ENCODE measurements around the gene LYPD6B.

DNA sequence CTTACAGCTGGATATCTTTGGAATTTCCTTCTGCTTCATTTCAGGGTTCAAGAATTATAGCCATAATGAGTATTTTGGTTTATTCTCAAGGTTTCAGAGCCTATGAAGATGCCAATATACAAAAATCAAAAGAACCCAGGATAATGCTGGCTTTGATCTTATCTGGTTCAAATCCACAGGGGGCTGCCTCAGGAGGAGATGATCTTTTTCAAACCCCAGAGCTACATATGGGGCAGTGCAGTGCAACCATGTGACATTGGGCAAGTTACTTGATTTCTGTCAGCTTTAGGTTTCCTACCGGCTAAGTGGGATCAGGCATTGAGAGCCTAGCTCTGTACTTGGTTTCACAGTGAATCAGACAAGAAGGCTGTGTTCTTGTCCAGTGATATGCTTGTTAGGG is 23.0 kb upstream of the LYPD6B start:
- TF ChIP-seq, protein P1, sequence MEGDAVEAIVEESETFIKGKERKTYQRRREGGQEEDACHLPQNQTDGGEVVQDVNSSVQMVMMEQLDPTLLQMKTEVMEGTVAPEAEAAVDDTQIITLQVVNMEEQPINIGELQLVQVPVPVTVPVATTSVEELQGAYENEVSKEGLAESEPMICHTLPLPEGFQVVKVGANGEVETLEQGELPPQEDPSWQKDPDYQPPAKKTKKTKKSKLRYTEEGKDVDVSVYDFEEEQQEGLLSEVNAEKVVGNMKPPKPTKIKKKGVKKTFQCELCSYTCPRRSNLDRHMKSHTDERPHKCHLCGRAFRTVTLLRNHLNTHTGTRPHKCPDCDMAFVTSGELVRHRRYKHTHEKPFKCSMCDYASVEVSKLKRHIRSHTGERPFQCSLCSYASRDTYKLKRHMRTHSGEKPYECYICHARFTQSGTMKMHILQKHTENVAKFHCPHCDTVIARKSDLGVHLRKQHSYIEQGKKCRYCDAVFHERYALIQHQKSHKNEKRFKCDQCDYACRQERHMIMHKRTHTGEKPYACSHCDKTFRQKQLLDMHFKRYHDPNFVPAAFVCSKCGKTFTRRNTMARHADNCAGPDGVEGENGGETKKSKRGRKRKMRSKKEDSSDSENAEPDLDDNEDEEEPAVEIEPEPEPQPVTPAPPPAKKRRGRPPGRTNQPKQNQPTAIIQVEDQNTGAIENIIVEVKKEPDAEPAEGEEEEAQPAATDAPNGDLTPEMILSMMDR (IDR thresholded peaks at IDR 0.05) = no peak
- TF ChIP-seq MXI1 (IDR thresholded peaks at IDR 0.05; ENCODE audit: low read depth, low read length) (no peak), SMC3 (IDR thresholded peaks at IDR 0.05; ENCODE audit: low read depth, low read length) (no peak)
- TF ChIP-seq, protein P2, sequence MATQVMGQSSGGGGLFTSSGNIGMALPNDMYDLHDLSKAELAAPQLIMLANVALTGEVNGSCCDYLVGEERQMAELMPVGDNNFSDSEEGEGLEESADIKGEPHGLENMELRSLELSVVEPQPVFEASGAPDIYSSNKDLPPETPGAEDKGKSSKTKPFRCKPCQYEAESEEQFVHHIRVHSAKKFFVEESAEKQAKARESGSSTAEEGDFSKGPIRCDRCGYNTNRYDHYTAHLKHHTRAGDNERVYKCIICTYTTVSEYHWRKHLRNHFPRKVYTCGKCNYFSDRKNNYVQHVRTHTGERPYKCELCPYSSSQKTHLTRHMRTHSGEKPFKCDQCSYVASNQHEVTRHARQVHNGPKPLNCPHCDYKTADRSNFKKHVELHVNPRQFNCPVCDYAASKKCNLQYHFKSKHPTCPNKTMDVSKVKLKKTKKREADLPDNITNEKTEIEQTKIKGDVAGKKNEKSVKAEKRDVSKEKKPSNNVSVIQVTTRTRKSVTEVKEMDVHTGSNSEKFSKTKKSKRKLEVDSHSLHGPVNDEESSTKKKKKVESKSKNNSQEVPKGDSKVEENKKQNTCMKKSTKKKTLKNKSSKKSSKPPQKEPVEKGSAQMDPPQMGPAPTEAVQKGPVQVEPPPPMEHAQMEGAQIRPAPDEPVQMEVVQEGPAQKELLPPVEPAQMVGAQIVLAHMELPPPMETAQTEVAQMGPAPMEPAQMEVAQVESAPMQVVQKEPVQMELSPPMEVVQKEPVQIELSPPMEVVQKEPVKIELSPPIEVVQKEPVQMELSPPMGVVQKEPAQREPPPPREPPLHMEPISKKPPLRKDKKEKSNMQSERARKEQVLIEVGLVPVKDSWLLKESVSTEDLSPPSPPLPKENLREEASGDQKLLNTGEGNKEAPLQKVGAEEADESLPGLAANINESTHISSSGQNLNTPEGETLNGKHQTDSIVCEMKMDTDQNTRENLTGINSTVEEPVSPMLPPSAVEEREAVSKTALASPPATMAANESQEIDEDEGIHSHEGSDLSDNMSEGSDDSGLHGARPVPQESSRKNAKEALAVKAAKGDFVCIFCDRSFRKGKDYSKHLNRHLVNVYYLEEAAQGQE (IDR thresholded peaks at IDR 0.05; ENCODE audit: low read depth, low read length) = no peak
- TF ChIP-seq, protein P3, sequence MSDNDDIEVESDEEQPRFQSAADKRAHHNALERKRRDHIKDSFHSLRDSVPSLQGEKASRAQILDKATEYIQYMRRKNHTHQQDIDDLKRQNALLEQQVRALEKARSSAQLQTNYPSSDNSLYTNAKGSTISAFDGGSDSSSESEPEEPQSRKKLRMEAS (IDR thresholded peaks at IDR 0.05; ENCODE audit: low read depth) = no peak

Data from SK-N-SH (cell line).